ENCODE measurements around the gene SLC25A28. TPM values are rescaled to one million over a fixed set of nuclear protein-coding genes. Genes with fewer than 3 reads are reported as not detected.

SLC25A28 gene
- total RNA-seq, 4 donors from 2014 or later, result 22.1 to 36.2 (median 30.1) TPM

GRCh38 chr10:99648717-99649116 lies 28.5 kb upstream of the SLC25A28 start:
- Histone ChIP-seq H3K4me1 (no peaks in the 10 kb centered on the region), H3K36me3 (no peaks in the 10 kb centered on the region), H3K27ac (no peak overlapping the region), H3K4me3 (no peak overlapping the region), H3K27me3 (no peaks in the 10 kb centered on the region), H3K9me3 (no peaks in the 10 kb centered on the region)
- intact Hi-C loops (cut with DNase I; ENCODE audit: low total_unique reads) (no loop called here), in situ Hi-C loops (cut with MboI; ENCODE audit: low pct_ligation_motif_present in 1 of 4, low pct_unique_long_range_greater_than_20kb in 1 of 4, low sequenced_read_pairs in 3 of 4) (no loop called here)
- TF ChIP-seq POLR2AphosphoS5 (IDR thresholded peaks at IDR 0.05) (no peak), POLR2A (IDR thresholded peaks at IDR 0.05) (no peak), EP300 (IDR thresholded peaks at IDR 0.05; ENCODE audit: low read depth) (no peak)
- TF ChIP-seq, protein P1, sequence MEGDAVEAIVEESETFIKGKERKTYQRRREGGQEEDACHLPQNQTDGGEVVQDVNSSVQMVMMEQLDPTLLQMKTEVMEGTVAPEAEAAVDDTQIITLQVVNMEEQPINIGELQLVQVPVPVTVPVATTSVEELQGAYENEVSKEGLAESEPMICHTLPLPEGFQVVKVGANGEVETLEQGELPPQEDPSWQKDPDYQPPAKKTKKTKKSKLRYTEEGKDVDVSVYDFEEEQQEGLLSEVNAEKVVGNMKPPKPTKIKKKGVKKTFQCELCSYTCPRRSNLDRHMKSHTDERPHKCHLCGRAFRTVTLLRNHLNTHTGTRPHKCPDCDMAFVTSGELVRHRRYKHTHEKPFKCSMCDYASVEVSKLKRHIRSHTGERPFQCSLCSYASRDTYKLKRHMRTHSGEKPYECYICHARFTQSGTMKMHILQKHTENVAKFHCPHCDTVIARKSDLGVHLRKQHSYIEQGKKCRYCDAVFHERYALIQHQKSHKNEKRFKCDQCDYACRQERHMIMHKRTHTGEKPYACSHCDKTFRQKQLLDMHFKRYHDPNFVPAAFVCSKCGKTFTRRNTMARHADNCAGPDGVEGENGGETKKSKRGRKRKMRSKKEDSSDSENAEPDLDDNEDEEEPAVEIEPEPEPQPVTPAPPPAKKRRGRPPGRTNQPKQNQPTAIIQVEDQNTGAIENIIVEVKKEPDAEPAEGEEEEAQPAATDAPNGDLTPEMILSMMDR (IDR thresholded peaks at IDR 0.05), result no peak
- 0% methylated on average over 1 of the region's 1 CpG for WGBS, 2 donors (ENCODE audit: low coverage in 1 of 2)
- DNase-seq, result no peak

- Histone ChIP-seq H3K9me3 (no peaks in the 10 kb centered on the region), H3K27me3 (no peaks in the 10 kb centered on the region), H3K4me3 (no peak overlapping the region), H3K4me1 (no peaks in the 10 kb centered on the region), H3K36me3 (no peaks in the 10 kb centered on the region), H3K27ac (no peak overlapping the region)
- 40 to 75% methylated on average over 2 of the region's 2 CpGs for WGBS, 2 donors (ENCODE audit: low coverage in 1 of 2)
- intact Hi-C loops (cut with DNase I; ENCODE audit: low total_unique reads), result no loop called here
- TF ChIP-seq, protein P1 (IDR thresholded peaks at IDR 0.05), result no peak
- TF ChIP-seq EP300 (IDR thresholded peaks at IDR 0.05; ENCODE audit: low read depth), result no peak
- TF ChIP-seq POLR2AphosphoS5 (IDR thresholded peaks at IDR 0.05), result no peak
- no peak for TF ChIP-seq POLR2A (IDR thresholded peaks at IDR 0.05)
- DNase-seq, result no peak
- in situ Hi-C loops (cut with MboI; ENCODE audit: low pct_ligation_motif_present in 1 of 4, low pct_unique_long_range_greater_than_20kb in 1 of 4, low sequenced_read_pairs in 3 of 4), result no loop called here
These were observed 27.4 kb upstream of the SLC25A28 start for GRCh38 chr10:99647601-99648151.

- in situ Hi-C loops (cut with MboI; ENCODE audit: low pct_ligation_motif_present in 1 of 4, low pct_unique_long_range_greater_than_20kb in 1 of 4, low sequenced_read_pairs in 3 of 4) (no loop called here), intact Hi-C loops (cut with DNase I; ENCODE audit: low total_unique reads) (no loop called here)
- Histone ChIP-seq H3K4me3 (no peak overlapping the region), H3K27ac (no peak overlapping the region), H3K4me1 (no peaks in the 10 kb centered on the region), H3K9me3 (no peaks in the 10 kb centered on the region), H3K27me3 (no peaks in the 10 kb centered on the region), H3K36me3 (no peaks in the 10 kb centered on the region)
- DNase-seq, result no peak
- no peak for TF ChIP-seq POLR2AphosphoS5 (IDR thresholded peaks at IDR 0.05)
- TF ChIP-seq, protein P1 (IDR thresholded peaks at IDR 0.05), result no peak
- TF ChIP-seq EP300 (IDR thresholded peaks at IDR 0.05; ENCODE audit: low read depth), result no peak
- no peak for TF ChIP-seq POLR2A (IDR thresholded peaks at IDR 0.05)
These were observed 13.6 kb upstream of the SLC25A28 start for GRCh38 chr10:99633832-99634231.

- no peaks in the 10 kb centered on the region for H3K9me3 ChIP-seq
- TF ChIP-seq, protein P1 (IDR thresholded peaks at IDR 0.05), result no peak
- no peak for TF ChIP-seq EP300 (IDR thresholded peaks at IDR 0.05; ENCODE audit: low read depth)
- TF ChIP-seq POLR2A (IDR thresholded peaks at IDR 0.05), result no peak
- no peak for TF ChIP-seq POLR2AphosphoS5 (IDR thresholded peaks at IDR 0.05)
- H3K27me3 ChIP-seq, result no peaks in the 10 kb centered on the region
- H3K4me1 ChIP-seq, result no peaks in the 10 kb centered on the region
- no peaks in the 10 kb centered on the region for H3K36me3 ChIP-seq
- no peak for DNase-seq
- no peak overlapping the region for H3K4me3 ChIP-seq
- in situ Hi-C loops (cut with MboI; ENCODE audit: low pct_ligation_motif_present in 1 of 4, low pct_unique_long_range_greater_than_20kb in 1 of 4, low sequenced_read_pairs in 3 of 4) (no loop called here), intact Hi-C loops (cut with DNase I; ENCODE audit: low total_unique reads) (no loop called here)
- H3K27ac ChIP-seq, result no peak overlapping the region
- 85 to 90% methylated on average over 3 of the region's 3 CpGs for WGBS, 2 donors (ENCODE audit: low coverage in 1 of 2)
These were observed 11.3 kb upstream of the SLC25A28 start for GRCh38 chr10:99631496-99631895.

All from transverse colon (tissue), 4 donors.